ENCODE results near the gene SLC7A5. TPM values are rescaled to one million over a fixed set of nuclear protein-coding genes. Genes with fewer than 3 reads are reported as not detected.

The SLC7A5 gene
- total RNA-seq, 2 donors from 2014 or later: 463 to 508 TPM

- H3K36me3 Mint-ChIP-seq (ENCODE audit: insufficient read depth in 2 of 2): peaks cover 8 to 29% of the 10 kb centered on the region in 2 donors
- H3K27me3 Mint-ChIP-seq (ENCODE audit: low read depth): no peaks in the 10 kb centered on the region
Observed at GRCh38 chr16:87844809-87845208, 24.5 kb downstream of the SLC7A5 start.

GRCh38 chr16:87844120-87844733, 25.1 kb downstream of the SLC7A5 start:
- Mint-ChIP-seq H3K36me3 (ENCODE audit: insufficient read depth in 2 of 2) (peaks cover 11 to 23% of the 10 kb centered on the region in 2 donors), H3K27ac (no peak overlapping the region), H3K4me3 (no peak overlapping the region), H3K4me1 (ENCODE audit: low read depth) (peaks cover 20% of the 10 kb centered on the region), H3K9me3 (no peaks in the 10 kb centered on the region), H3K27me3 (ENCODE audit: low read depth) (no peaks in the 10 kb centered on the region)
- ATAC-seq (replicated peaks in 1 of 2): no peak
- no peak for DNase-seq

More at GRCh38 chr16:87844809-87845208, 24.5 kb downstream of the SLC7A5 start:
- peaks cover 25% of the 10 kb centered on the region for H3K4me1 Mint-ChIP-seq (ENCODE audit: low read depth)
- no peaks in the 10 kb centered on the region for H3K9me3 Mint-ChIP-seq
- H3K27ac Mint-ChIP-seq: no peak overlapping the region
- no peak for ATAC-seq (replicated peaks in 1 of 2)
- no peak overlapping the region for H3K4me3 Mint-ChIP-seq
- no peak for DNase-seq

- ATAC-seq (replicated peaks in 1 of 2): no peak
- Mint-ChIP-seq H3K4me3 (no peak overlapping the region), H3K9me3 (no peaks in the 10 kb centered on the region), H3K27me3 (ENCODE audit: low read depth) (no peaks in the 10 kb centered on the region), H3K36me3 (ENCODE audit: insufficient read depth in 2 of 2) (peaks cover 7 to 18% of the 10 kb centered on the region in 2 donors), H3K4me1 (ENCODE audit: low read depth) (peaks cover 16% of the 10 kb centered on the region), H3K27ac (no peak overlapping the region)
- no peak for DNase-seq
Observed at GRCh38 chr16:87843678-87844105, 25.6 kb downstream of the SLC7A5 start.

GRCh38 chr16:87842209-87842869, 27.0 kb downstream of the SLC7A5 start:
- Mint-ChIP-seq H3K27ac (peak overlapping the region; percentile 26), H3K4me3 (no peak overlapping the region), H3K36me3 (ENCODE audit: insufficient read depth in 2 of 2) (peaks cover 6 to 16% of the 10 kb centered on the region in 2 donors), H3K27me3 (ENCODE audit: low read depth) (no peaks in the 10 kb centered on the region), H3K9me3 (no peaks in the 10 kb centered on the region), H3K4me1 (ENCODE audit: low read depth) (peaks cover 7% of the 10 kb centered on the region)
- ATAC-seq (replicated peaks in 1 of 2): no peak
- DNase-seq: no peak

GRCh38 chr16:87841340-87842208, 27.7 kb downstream of the SLC7A5 start:
- Mint-ChIP-seq H3K9me3 (no peaks in the 10 kb centered on the region), H3K27me3 (ENCODE audit: low read depth) (no peaks in the 10 kb centered on the region), H3K27ac (no peak overlapping the region), H3K36me3 (ENCODE audit: insufficient read depth in 2 of 2) (peaks cover 8 to 16% of the 10 kb centered on the region in 2 donors), H3K4me3 (no peak overlapping the region), H3K4me1 (ENCODE audit: low read depth) (peaks cover 7% of the 10 kb centered on the region)
- ATAC-seq (replicated peaks in 1 of 2): no peak
- DNase-seq: no peak

- H3K9me3 Mint-ChIP-seq: no peaks in the 10 kb centered on the region
- no peak for ATAC-seq (replicated peaks in 1 of 2)
- no peaks in the 10 kb centered on the region for H3K27me3 Mint-ChIP-seq (ENCODE audit: low read depth)
- H3K4me3 Mint-ChIP-seq: no peak overlapping the region
- H3K36me3 Mint-ChIP-seq (ENCODE audit: insufficient read depth in 2 of 2): peaks cover 12 to 23% of the 10 kb centered on the region in 2 donors
- peaks cover 7% of the 10 kb centered on the region for H3K4me1 Mint-ChIP-seq (ENCODE audit: low read depth)
- no peak for DNase-seq
- no peak overlapping the region for H3K27ac Mint-ChIP-seq
Observed at GRCh38 chr16:87840271-87840978, 28.9 kb downstream of the SLC7A5 start.

GRCh38 chr16:87839542-87840270, 29.6 kb downstream of the SLC7A5 start:
- Mint-ChIP-seq H3K36me3 (ENCODE audit: insufficient read depth in 2 of 2) (peaks cover 11 to 24% of the 10 kb centered on the region in 2 donors), H3K4me1 (ENCODE audit: low read depth) (peaks cover 5% of the 10 kb centered on the region), H3K27ac (no peak overlapping the region), H3K27me3 (ENCODE audit: low read depth) (no peaks in the 10 kb centered on the region), H3K4me3 (no peak overlapping the region), H3K9me3 (no peaks in the 10 kb centered on the region)
- ATAC-seq (replicated peaks in 1 of 2) (no peak), DNase-seq (no peak)

GRCh38 chr16:87838643-87839541, 30.4 kb downstream of the SLC7A5 start:
- H3K9me3 Mint-ChIP-seq: no peaks in the 10 kb centered on the region
- ATAC-seq (replicated peaks in 1 of 2) (no peak), DNase-seq (no peak)
- H3K27me3 Mint-ChIP-seq (ENCODE audit: low read depth): no peaks in the 10 kb centered on the region
- no peak overlapping the region for H3K27ac Mint-ChIP-seq
- H3K36me3 Mint-ChIP-seq (ENCODE audit: insufficient read depth in 2 of 2): peaks cover 10 to 29% of the 10 kb centered on the region in 2 donors
- no peak overlapping the region for H3K4me3 Mint-ChIP-seq
- H3K4me1 Mint-ChIP-seq (ENCODE audit: low read depth): no peaks in the 10 kb centered on the region

GRCh38 chr16:87837627-87838289, 31.5 kb downstream of the SLC7A5 start:
- ATAC-seq (replicated peaks in 1 of 2): no peak
- Mint-ChIP-seq H3K4me1 (ENCODE audit: low read depth) (no peaks in the 10 kb centered on the region), H3K9me3 (no peaks in the 10 kb centered on the region), H3K27me3 (ENCODE audit: low read depth) (no peaks in the 10 kb centered on the region), H3K36me3 (ENCODE audit: insufficient read depth in 2 of 2) (peaks cover 10 to 23% of the 10 kb centered on the region in 2 donors), H3K4me3 (no peak overlapping the region), H3K27ac (peak overlapping the region; percentile 33)
- no peak for DNase-seq

- ATAC-seq (replicated peaks in 1 of 2): no peak
- Mint-ChIP-seq H3K9me3 (no peaks in the 10 kb centered on the region), H3K4me1 (ENCODE audit: low read depth) (no peaks in the 10 kb centered on the region), H3K4me3 (no peak overlapping the region), H3K27me3 (ENCODE audit: low read depth) (no peaks in the 10 kb centered on the region), H3K27ac (no peak overlapping the region), H3K36me3 (ENCODE audit: insufficient read depth in 2 of 2) (peaks cover 10 to 20% of the 10 kb centered on the region in 2 donors)
- no peak for DNase-seq
Observed at GRCh38 chr16:87836844-87837581, 32.3 kb downstream of the SLC7A5 start.

Measured in activated T-cell treated with anti-CD3 and anti-CD28 coated beads, Interleukin-2, amount 50 U/mL, for 72 hours (primary cell).